OCI-LY1 (cell line): ENCODE measurements around the gene GAL3ST1.
"Not testable (repeated sequence)": the region's sequence is repeated elsewhere in the genome, so short reads cannot be mapped to it uniquely, and the experiment has no call there.

ENCODE experiments used
- H2AFZ ChIP-seq: fragments of 200-600 bp; sonication (generic), shearing (Covaris generic); 2 replicates; pipeline ENCODE4 v1.6.0; 2014; ENCODE audit warnings: antibody characterized with exemption, mild to moderate bottlenecking, low read length
- H3F3A ChIP-seq: fragments of 200-600 bp; sonication (generic), shearing (Covaris generic); 2 replicates; pipeline ENCODE4 v1.6.0; 2014; ENCODE audit warnings: mild to moderate bottlenecking, antibody characterized with exemption, low read length, moderate library complexity; ENCODE audit not compliant: insufficient read depth
- H3K27ac ChIP-seq: fragments of 200-600 bp; sonication (generic); 2 replicates; pipeline ENCODE4 v1.5.1; 2014; ENCODE audit warnings: low read length, mixed run types, mild to moderate bottlenecking, low read depth; ENCODE audit not compliant: poor library complexity, severe bottlenecking
- H3K27me3 ChIP-seq: fragments of 200-600 bp; sonication (generic); 2 replicates; pipeline ENCODE4 v1.6.0; 2014; ENCODE audit warnings: antibody characterized with exemption, mild to moderate bottlenecking, low read length, moderate library complexity; ENCODE audit not compliant: insufficient read depth
- H3K36me3 ChIP-seq: fragments of 200-600 bp; sonication (generic); 2 replicates; pipeline ENCODE4 v1.6.1; 2014; ENCODE audit warnings: mild to moderate bottlenecking, antibody characterized with exemption, low read length, moderate library complexity, mixed read lengths; ENCODE audit not compliant: insufficient read depth
- H3K4me1 ChIP-seq: fragments of 200-600 bp; sonication (generic); 2 replicates; pipeline ENCODE4 v1.5.1; 2014; ENCODE audit warnings: mild to moderate bottlenecking, low read length, moderate library complexity; ENCODE audit not compliant: insufficient read depth, severe bottlenecking
- H3K4me2 ChIP-seq: fragments of 200-600 bp; sonication (generic), shearing (Covaris generic); 2 replicates; pipeline ENCODE4 v1.6.1; 2014; ENCODE audit warnings: low read length
- H3K4me3 ChIP-seq: fragments of 200-600 bp; sonication (generic); 2 replicates; pipeline ENCODE4 v1.5.1; 2014; ENCODE audit warnings: low read length, low read depth, mild to moderate bottlenecking, mixed read lengths; ENCODE audit not compliant: poor library complexity, severe bottlenecking
- H3K79me2 ChIP-seq: fragments of 200-600 bp; shearing (Covaris generic); 2 replicates; pipeline ENCODE4 v1.6.1; 2016; ENCODE audit warnings: mixed run types, low read length, mixed read lengths; ENCODE audit not compliant: insufficient read depth
- H3K9ac ChIP-seq: fragments of 200-600 bp; sonication (generic), shearing (Covaris generic); 2 replicates; pipeline ENCODE4 v1.6.1; 2014; ENCODE audit warnings: mild to moderate bottlenecking, low read length, mixed read lengths
- H3K9me2 ChIP-seq: fragments of 200-600 bp; sonication (generic), shearing (Covaris generic); 2 replicates; pipeline ENCODE4 v1.6.1; 2014; ENCODE audit warnings: low read depth, mild to moderate bottlenecking, low read length, mixed read lengths
- H3K9me3 ChIP-seq: fragments of 200-600 bp; shearing (Covaris generic); 2 replicates; pipeline ENCODE4 v1.6.1; 2014; ENCODE audit warnings: low read length, mixed read lengths
- H4K20me1 ChIP-seq: fragments of 200-600 bp; sonication (generic), shearing (Covaris generic); 2 replicates; pipeline ENCODE4 v1.6.0; 2016; ENCODE audit warnings: mild to moderate bottlenecking, low read length; ENCODE audit not compliant: insufficient read depth
- CTCF ChIP-seq: fragments of 200-600 bp; sonication (generic), shearing (Covaris generic); IDR thresholded peaks from 2 replicates; pipeline ENCODE4 v1.5.1; 2017; ENCODE audit warnings: mild to moderate bottlenecking, antibody characterized with exemption, low read length, moderate library complexity, mixed read lengths
- EZH2 ChIP-seq: fragments of 200-600 bp; sonication (generic), shearing (Covaris generic); IDR thresholded peaks from 2 replicates; pipeline ENCODE4 v1.8.0; 2017; ENCODE audit warnings: borderline replicate concordance, mixed run types, mild to moderate bottlenecking, antibody characterized with exemption, low read length, moderate library complexity, mixed read lengths

The GAL3ST1 gene

GRCh38 chr22:30596199-30596598 is 21.7 kb upstream of the GAL3ST1 start:
- no peak overlapping the region for H3K4me3 ChIP-seq
- H3K36me3 ChIP-seq: no peaks in the 10 kb centered on the region
- no peak overlapping the region for H3K9ac ChIP-seq
- peaks cover 4% of the 10 kb centered on the region for H3K79me2 ChIP-seq
- H4K20me1 ChIP-seq: no peaks in the 10 kb centered on the region
- peaks cover 4% of the 10 kb centered on the region for H3K4me1 ChIP-seq
- H3F3A ChIP-seq: no peaks in the 10 kb centered on the region
- H3K27me3 ChIP-seq: peaks cover 4% of the 10 kb centered on the region; the same call in 1 of the 2 replicates
- H2AFZ ChIP-seq: no peak overlapping the region
- TF ChIP-seq EZH2: no peak
- no peak for TF ChIP-seq CTCF
- H3K9me2 ChIP-seq: no peaks in the 10 kb centered on the region
- H3K9me3 ChIP-seq: no peaks in the 10 kb centered on the region
- H3K27ac ChIP-seq: no peak overlapping the region
- no peak overlapping the region for H3K4me2 ChIP-seq

GRCh38 chr22:30592360-30592713 is 17.9 kb upstream of the GAL3ST1 start:
- Histone ChIP-seq H3K4me2 (peak overlapping the region; percentile 93), H3K36me3 (peaks cover 23% of the 10 kb centered on the region), H3K4me3 (peak overlapping the region; percentile 97), H3K79me2 (peaks cover 17% of the 10 kb centered on the region), H3K4me1 (peaks cover 17% of the 10 kb centered on the region)
- not testable (repeated sequence) for H4K20me1 ChIP-seq, H3K9me3 ChIP-seq, H3K27me3 ChIP-seq, H3F3A ChIP-seq, H3K27ac ChIP-seq, H2AFZ ChIP-seq, H3K9ac ChIP-seq, H3K9me2 ChIP-seq

- H3K36me3 ChIP-seq: peaks cover 29% of the 10 kb centered on the region
- no peaks in the 10 kb centered on the region for H3K9me3 ChIP-seq
- no peaks in the 10 kb centered on the region for H3K27me3 ChIP-seq
- peak within 1 kb of the TSS; percentile 94 for H3K9ac ChIP-seq
- peaks cover 17% of the 10 kb centered on the region for H3K79me2 ChIP-seq
- no peak within 1 kb of the TSS for H2AFZ ChIP-seq
- no peaks in the 10 kb centered on the region for H4K20me1 ChIP-seq
- H3K4me2 ChIP-seq: peak within 1 kb of the TSS; percentile 93
- peak within 1 kb of the TSS; percentile 66 for H3K27ac ChIP-seq
- peaks cover 17% of the 10 kb centered on the region for H3K4me1 ChIP-seq
- H3F3A ChIP-seq: no peaks in the 10 kb centered on the region
- H3K9me2 ChIP-seq: no peaks in the 10 kb centered on the region
- TF ChIP-seq CTCF (no peak), EZH2 (no peak)
- peak within 1 kb of the TSS; percentile 97 for H3K4me3 ChIP-seq
Measured at GRCh38 chr22:30591588-30592359, 17.3 kb upstream of the GAL3ST1 start, which contains the start of gene PES1. Gene PES1 (minus strand): TSS chr22:30591910. CDS start chr22:30591833, 77 bp downstream.

GRCh38 chr22:30591191-30591587 is 16.7 kb upstream of the GAL3ST1 start:
- no peak overlapping the region for H2AFZ ChIP-seq
- H3K9me3 ChIP-seq: no peaks in the 10 kb centered on the region
- peaks cover 35% of the 10 kb centered on the region for H3K36me3 ChIP-seq
- peaks cover 17% of the 10 kb centered on the region for H3K79me2 ChIP-seq
- H3F3A ChIP-seq: no peaks in the 10 kb centered on the region
- peak overlapping the region; percentile 94 for H3K9ac ChIP-seq
- H3K27me3 ChIP-seq: no peaks in the 10 kb centered on the region
- H3K9me2 ChIP-seq: no peaks in the 10 kb centered on the region
- H3K4me1 ChIP-seq: peaks cover 17% of the 10 kb centered on the region
- H3K4me3 ChIP-seq: peak overlapping the region; percentile 97
- H4K20me1 ChIP-seq: no peaks in the 10 kb centered on the region
- H3K27ac ChIP-seq: no peak overlapping the region
- TF ChIP-seq CTCF: no peak
- TF ChIP-seq EZH2: no peak
- H3K4me2 ChIP-seq: peak overlapping the region; percentile 93
